K562 (cell line): ENCODE measurements around the gene APELA. TPM values are rescaled to one million over a fixed set of nuclear protein-coding genes. Genes with fewer than 3 reads are reported as not detected.

Experiments used
- ATAC-seq: fragments of 200-7000 bp; cut with Tn5 transposase; 3 replicates; pipeline ENCODE4 v1.9.1; 2020; ENCODE audit warnings: moderate library complexity
- BruUV-seq: library from RNA; stranded (reverse); fragments of 400-500 nt; replicated peaks from 2 replicates; lab custom pipeline; 2021; lab: Mats Ljungman, UMichigan
- CTCF ChIA-PET: fragments of 300-600 bp; formaldehyde crosslinking; extraction: SDS; loops from one replicate; lab custom pipeline; 2021; ENCODE audit warnings: low intra/inter-chr PET ratio; lab: Yijun Ruan, JAX
- POLR2A ChIA-PET: fragments of 300-600, 350-650 bp; sonication (Branson Sonifier 250); formaldehyde crosslinking; extraction: SDS; loops from one replicate; lab custom pipeline; 2021; ENCODE audit warnings: antibody characterized with exemption, inconsistent platforms; lab: Yijun Ruan, JAX
- DNase-seq, 4 experiments: peaks; one replicate each; pipeline versions ENCODE4 v3.0.0 to v3.0.0-alpha.2; 2011 to 2018; ENCODE audit warnings: low spot score in 3 of 4, mixed read lengths in 3 of 4; ENCODE audit errors: extremely low read depth in 1 of 4
- FAIRE-seq: peaks from 2 replicates; lab custom pipeline; 2011; peaks lifted over from hg19 to GRCh38; lab: Jason Lieb, UNC
- H2AFZ ChIP-seq: 2 replicates; pipeline ENCODE4 v1.6.0; 2011; ENCODE audit warnings: low read depth, low read length, control low read depth, inconsistent platforms
- H3K27ac ChIP-seq: fragments of 200-600 bp; 3 replicates; pipeline ENCODE4 v1.8.0; 2011; ENCODE audit warnings: low read depth, mild to moderate bottlenecking, control low read depth, inconsistent platforms, low read length, moderate library complexity, mixed read lengths; ENCODE audit errors: extremely low read depth
- H3K27me3 ChIP-seq, 2 experiments: fragments of 300-600 bp in 1 of 2; 2 replicates in 1 of 2; 3 replicates in 1 of 2; pipeline versions ENCODE4 v1.6.0 to v1.8.0; 2011; ENCODE audit warnings: inconsistent platforms in 2 of 2, low read length in 2 of 2, mild to moderate bottlenecking in 1 of 2, mixed read lengths in 1 of 2, moderate library complexity in 1 of 2; ENCODE audit not compliant: control insufficient read depth in 2 of 2, insufficient read depth in 2 of 2
- H3K36me3 ChIP-seq: fragments of 300-600 bp; 3 replicates; pipeline ENCODE4 v1.8.0; 2011; ENCODE audit warnings: mild to moderate bottlenecking, low read length, inconsistent platforms; ENCODE audit not compliant: control insufficient read depth, insufficient read depth
- H3K4me1 ChIP-seq, 2 experiments: fragments of 200-600 bp in 1 of 2; replicated peaks in 1 of 2; 2 replicates in 1 of 2; 3 replicates in 1 of 2; pipeline versions ENCODE4 v1.5.1 to v1.8.0; 2011; ENCODE audit warnings: inconsistent platforms in 2 of 2, low read length in 2 of 2, mild to moderate bottlenecking in 1 of 2, mixed read lengths in 1 of 2, moderate library complexity in 1 of 2; ENCODE audit not compliant: control insufficient read depth in 2 of 2, insufficient read depth in 2 of 2
- H3K4me2 ChIP-seq: 2 replicates; pipeline ENCODE4 v1.6.1; 2011; ENCODE audit warnings: low read length, control low read depth, inconsistent platforms, mixed read lengths; ENCODE audit not compliant: insufficient read depth
- H3K4me3 ChIP-seq: fragments of 200-600 bp; sonication (generic), shearing (Covaris generic); 2 replicates; pipeline ENCODE4 v1.5.1; 2016; ENCODE audit warnings: control low read depth, inconsistent platforms
- H3K79me2 ChIP-seq: fragments of 200-600 bp; 3 replicates; pipeline ENCODE4 v1.8.0; 2011; ENCODE audit warnings: low read length, inconsistent platforms; ENCODE audit not compliant: control insufficient read depth, insufficient read depth
- H3K9ac ChIP-seq, 2 experiments: 2 replicates each; pipeline versions ENCODE4 v1.6.0 to v1.6.1; 2011; ENCODE audit warnings: low read depth in 2 of 2, low read length in 2 of 2, control low read depth in 1 of 2, inconsistent platforms in 1 of 2, mild to moderate bottlenecking in 1 of 2, mixed read lengths in 1 of 2; ENCODE audit not compliant: insufficient read depth in 1 of 2
- H3K9me1 ChIP-seq: one replicate; pipeline ENCODE4 v1.6.0; 2011; ENCODE audit warnings: inconsistent platforms, mild to moderate bottlenecking, low read length, moderate library complexity; ENCODE audit not compliant: control insufficient read depth, insufficient read depth
- H3K9me3 ChIP-seq: replicated peaks from 2 replicates; pipeline ENCODE4 v1.5.1; 2011; ENCODE audit warnings: low read depth, low read length, inconsistent platforms; ENCODE audit not compliant: control insufficient read depth, insufficient read depth
- H4K20me1 ChIP-seq: replicated peaks from 2 replicates; pipeline ENCODE4 v1.6.1; 2011; ENCODE audit warnings: low read length, inconsistent platforms, mixed read lengths; ENCODE audit not compliant: control insufficient read depth, insufficient read depth
- ETV6 ChIP-seq, 3 experiments: fragments of 150-350 bp in 1 of 3; sonication (generic) in 1 of 3; formaldehyde crosslinking in 1 of 3; IDR thresholded peaks; 2 replicates each; pipeline versions ENCODE4 v1.6.1 to v1.8.0; 2014 to 2022; ENCODE audit warnings: borderline replicate concordance in 2 of 3, low read depth in 2 of 3, antibody characterized with exemption in 1 of 3, low read length in 1 of 3, mild to moderate bottlenecking in 1 of 3, missing genetic modification reagents in 1 of 3
- HDAC1 ChIP-seq, 2 experiments: fragments of 450-650 bp; IDR thresholded peaks; 2 replicates each; pipeline ENCODE4 v1.6.1; 2016 to 2017; ENCODE audit warnings: inconsistent platforms in 1 of 2, mild to moderate bottlenecking in 1 of 2, moderate library complexity in 1 of 2
- HNRNPH1 ChIP-seq: fragments of 200-400 bp; formaldehyde crosslinking; optimal IDR thresholded peaks from 2 replicates; pipeline ENCODE3; 2017; ENCODE audit warnings: low read depth, mild to moderate bottlenecking, low read length, moderate library complexity
- IFI16 ChIP-seq: fragments of 250-450 bp; sonication (Bioruptor Pico); IDR thresholded peaks from 2 replicates; pipeline ENCODE4 v2.1.2; 2022; ENCODE audit warnings: mild to moderate bottlenecking, inconsistent platforms
- KHSRP ChIP-seq: fragments of 450-650 bp; IDR thresholded peaks from 2 replicates; pipeline ENCODE4 v1.6.1; 2017
- PHF20 ChIP-seq: fragments of 450-650 bp; IDR thresholded peaks from 2 replicates; pipeline ENCODE4 v1.6.1; 2018; ENCODE audit not compliant: partially characterized antibody
- POLR2H ChIP-seq: IDR thresholded peaks from 2 replicates; pipeline ENCODE4 v1.6.1; 2016; ENCODE audit warnings: missing genetic modification characterization, low read depth, mild to moderate bottlenecking, control low read depth, missing compliant biosample characterization, moderate library complexity
- SMAD2 ChIP-seq: fragments of 150-350 bp; IDR thresholded peaks from 2 replicates; pipeline ENCODE4 v1.6.1; 2014; ENCODE audit warnings: low read depth, mild to moderate bottlenecking, low read length
- TBP ChIP-seq: optimal IDR thresholded peaks from 2 replicates; pipeline ENCODE3; 2011; ENCODE audit warnings: low read depth, low read length, improper control_type of control experiment
- TRIM24 ChIP-seq, 2 experiments: fragments of 450-650 bp; IDR thresholded peaks; 2 replicates each; pipeline ENCODE4 v1.6.1; 2016
- ZNF23 ChIP-seq: fragments of 250-450 bp; sonication (Bioruptor Pico); IDR thresholded peaks from 2 replicates; pipeline ENCODE4 v1.4.0; 2020; ENCODE audit warnings: mild to moderate bottlenecking
- WGBS: fragments of 100-300 bp; shearing (Covaris generic); methylation state at CpG from one replicate; pipeline ENCODE4 v1.1.6; 2016; ENCODE audit warnings: low coverage, mixed read lengths; ENCODE audit not compliant: insufficient coverage; ENCODE audit errors: missing lambda C conversion rate; 5-methylcytosine and 5-hydroxymethylcytosine counted together
- in situ Hi-C: fragments of 300-500 bp; cut with MboI; formaldehyde crosslinking; loops from 4 replicates; pipeline ENCODE4 v1.15.0; 2018; ENCODE audit warnings: inconsistent platforms, mixed read lengths
- intact Hi-C: fragments of 100-400 bp; cut with micrococcal nuclease; formaldehyde crosslinking; loops from 2 replicates; pipeline ENCODE4 v1.14.2; 2022
- polyA plus RNA-seq, 8 experiments: library from polyadenylated mRNA; depleted of rRNA in 4 of 8; stranded (reverse) in 5 of 8; unstranded in 3 of 8; fragments of >200 nt; fragmentation: Nextera tagmentation in 2 of 8; fragmentation: Illumina TruSeq in 1 of 8; extraction: Ambion mirVana in 2 of 8; extraction: Trizol in 1 of 8; gene quantifications; 2 replicates each; pipeline versions ENCODE4 v1.2.1 to v1.2.3, GENCODE V29; 2011 to 2014; ENCODE audit warnings: inconsistent platforms in 1 of 8, missing spikeins in 1 of 8
- total RNA-seq, 7 experiments: library from RNA; depleted of rRNA in 6 of 7; stranded (reverse); fragments of >200 nt in 6 of 7; fragmentation: Illumina TruSeq in 2 of 7; extraction: Trizol in 2 of 7; gene quantifications; 2 replicates each; pipeline versions ENCODE4 v1.2.1 to v1.2.3, GENCODE V29; 2011 to 2021; ENCODE audit warnings: low replicate concordance in 1 of 7

The APELA gene
- total and polyA plus RNA-seq, 9 of the 15 experiments (the other 6 are each of a cell fraction or from before 2014, with no cell fraction given): not detected

DNA sequence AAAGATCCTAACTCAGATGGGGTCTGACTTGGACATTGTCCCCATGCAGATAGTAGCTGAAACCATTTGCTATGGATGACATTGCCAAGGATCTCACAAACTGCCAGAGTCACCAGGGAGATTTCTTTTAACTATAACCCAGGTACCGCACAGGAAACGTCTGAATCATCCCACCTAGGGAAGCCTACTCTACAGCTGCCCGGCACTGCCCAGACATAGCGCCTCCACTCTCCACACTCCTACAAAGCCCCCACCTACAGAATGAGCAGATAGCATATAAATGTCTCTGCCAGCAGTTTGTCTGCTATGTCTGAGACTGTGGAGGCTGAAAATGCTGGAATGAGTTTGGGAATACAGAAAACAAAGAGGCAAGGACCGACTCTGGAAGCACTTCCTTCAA, 68.2 kb downstream of the APELA start:
- ATAC-seq (no peak), FAIRE-seq (no peak), DNase-seq (no peak)
- no TSS peak for BruUV-seq
- ChIA-PET POLR2A (no interaction called here), CTCF (no interaction called here)
- no peaks in the 10 kb centered on the region for H4K20me1 ChIP-seq
- H3K36me3 ChIP-seq: no peaks in the 10 kb centered on the region
- no peak overlapping the region for H3K27ac ChIP-seq
- no peaks in the 10 kb centered on the region for H3K9me1 ChIP-seq
- no peaks in the 10 kb centered on the region for H3K4me1 ChIP-seq
- intact Hi-C loops: no loop called here
- H2AFZ ChIP-seq: no peak overlapping the region
- H3K9me3 ChIP-seq: no peaks in the 10 kb centered on the region
- no peak overlapping the region for H3K4me3 ChIP-seq
- in situ Hi-C loops: no loop called here
- no peak overlapping the region for H3K9ac ChIP-seq
- TF ChIP-seq HNRNPH1: no peak
- no peak for TF ChIP-seq HDAC1 (IDR thresholded peaks at IDR 0.05)
- no peak for TF ChIP-seq ZNF23 (CRISPR knock-in tag)
- no peak for TF ChIP-seq ETV6 (IDR thresholded peaks at IDR 0.05; ENCODE audit: borderline replicate concordance in 1 of 2, low read depth in 2 of 2, low read length in 1 of 2)
- no peak for TF ChIP-seq ETV6 (CRISPR knock-in tag; IDR thresholded peaks at IDR 0.05; ENCODE audit: borderline replicate concordance)
- no peak for TF ChIP-seq POLR2H (tag)
- no peak for TF ChIP-seq IFI16 (CRISPR knock-in tag)
- no peak for TF ChIP-seq TRIM24 (IDR thresholded peaks at IDR 0.05)
- TF ChIP-seq KHSRP: no peak
- TF ChIP-seq PHF20: no peak
- TF ChIP-seq SMAD2: no peak
- no peak for TF ChIP-seq TBP
- no peaks in the 10 kb centered on the region for H3K79me2 ChIP-seq
- peaks cover 0 to 18% of the 10 kb centered on the region in 2 experiments; a peak in 2 of 5 replicates for H3K27me3 ChIP-seq
- WGBS: 0% methylated on average over 5 of the region's 5 CpGs
- H3K4me2 ChIP-seq: no peak overlapping the region
